Measurements from ENCODE around the gene HS6ST1. TPM values are rescaled to one million over a fixed set of nuclear protein-coding genes. Genes with fewer than 3 reads are reported as not detected.

Gene HS6ST1
- total RNA-seq, 2 experiments from 2014 or later, result 13.6 to 17.6 TPM

GRCh38 chr2:128302011-128302743 lies 16.5 kb downstream of the HS6ST1 start:
- no peaks in the 10 kb centered on the region for H3K79me2 ChIP-seq (ENCODE audit: insufficient read depth, low read depth, low read length)
- H3K4me2 ChIP-seq (ENCODE audit: low read length), result no peak overlapping the region
- no peak overlapping the region for H2AFZ ChIP-seq (ENCODE audit: low read length)
- peaks cover 27% of the 10 kb centered on the region for H3K4me1 ChIP-seq (ENCODE audit: insufficient read depth, low read length, poor library complexity, severe bottlenecking)
- H3K36me3 ChIP-seq (ENCODE audit: insufficient read depth, low read length), result no peaks in the 10 kb centered on the region; the same call in 1 of the 2 replicates
- DNase-seq (ENCODE audit: low spot score), result no peak
- H4K20me1 ChIP-seq (ENCODE audit: insufficient read depth, low read length), result peaks cover 19% of the 10 kb centered on the region
- no peaks in the 10 kb centered on the region for H3K9me2 ChIP-seq (ENCODE audit: insufficient read depth, low read length)
- intact Hi-C loops (cut with micrococcal nuclease; ENCODE audit: unreplicated experiment), result loop anchor here (10.0 kb wide), 1 partner anchor 203 kb away; no protein-coding TSS in a partner anchor
- POLR2A ChIA-PET, result no interaction called here
- no TSS peak for BruUV-seq (replicated peaks)
- no peak overlapping the region for H3K27ac ChIP-seq (ENCODE audit: low read depth, low read length, poor library complexity, severe bottlenecking)
- H3K9me3 ChIP-seq (ENCODE audit: low read length), result no peaks in the 10 kb centered on the region
- TF ChIP-seq CTCF (conservative IDR thresholded peaks at IDR 0.05; ENCODE audit: low read length) (no peak), EZH2phosphoT487 (IDR thresholded peaks at IDR 0.05; ENCODE audit: borderline replicate concordance, low read depth, low read length) (no peak)
- H3K4me3 ChIP-seq (ENCODE audit: low read depth, low read length, poor library complexity, severe bottlenecking), result no peak overlapping the region
- CTCF ChIA-PET (ENCODE audit: unreplicated experiment), result interaction anchor here (0.6 kb wide), 1 partner anchor 978 kb away, joined by 8 read pairs; no protein-coding TSS in a partner anchor

GRCh38 chr2:128301501-128301966 lies 17.1 kb downstream of the HS6ST1 start:
- Histone ChIP-seq H3K9me2 (ENCODE audit: insufficient read depth, low read length) (no peaks in the 10 kb centered on the region), H3K79me2 (ENCODE audit: insufficient read depth, low read depth, low read length) (no peaks in the 10 kb centered on the region), H3K9me3 (ENCODE audit: low read length) (no peaks in the 10 kb centered on the region), H2AFZ (ENCODE audit: low read length) (no peak overlapping the region), H3K4me2 (ENCODE audit: low read length) (no peak overlapping the region), H3K36me3 (ENCODE audit: insufficient read depth, low read length) (no peaks in the 10 kb centered on the region; the same call in 1 of the 2 replicates), H4K20me1 (ENCODE audit: insufficient read depth, low read length) (peaks cover 19% of the 10 kb centered on the region), H3K27ac (ENCODE audit: low read depth, low read length, poor library complexity, severe bottlenecking) (no peak overlapping the region), H3K4me1 (ENCODE audit: insufficient read depth, low read length, poor library complexity, severe bottlenecking) (peaks cover 27% of the 10 kb centered on the region), H3K4me3 (ENCODE audit: low read depth, low read length, poor library complexity, severe bottlenecking) (no peak overlapping the region)
- ChIA-PET CTCF (ENCODE audit: unreplicated experiment) (no interaction called here), POLR2A (no interaction called here)
- intact Hi-C loops (cut with micrococcal nuclease; ENCODE audit: unreplicated experiment), result loop anchor here (10.0 kb wide), 1 partner anchor 203 kb away; no protein-coding TSS in a partner anchor
- no peak for TF ChIP-seq EZH2phosphoT487 (IDR thresholded peaks at IDR 0.05; ENCODE audit: borderline replicate concordance, low read depth, low read length)
- TF ChIP-seq CTCF (conservative IDR thresholded peaks at IDR 0.05; ENCODE audit: low read length), result no peak
- no TSS peak for BruUV-seq (replicated peaks)
- DNase-seq (ENCODE audit: low spot score), result no peak

- ChIA-PET CTCF (ENCODE audit: unreplicated experiment) (no interaction called here), POLR2A (no interaction called here)
- no peak for DNase-seq (ENCODE audit: low spot score)
- H3K9me3 ChIP-seq (ENCODE audit: low read length), result no peaks in the 10 kb centered on the region
- H3K9me2 ChIP-seq (ENCODE audit: insufficient read depth, low read length), result no peaks in the 10 kb centered on the region
- TF ChIP-seq CTCF (conservative IDR thresholded peaks at IDR 0.05; ENCODE audit: low read length), result no peak
- no peak for TF ChIP-seq EZH2phosphoT487 (IDR thresholded peaks at IDR 0.05; ENCODE audit: borderline replicate concordance, low read depth, low read length)
- peaks cover 23% of the 10 kb centered on the region for H3K4me1 ChIP-seq (ENCODE audit: insufficient read depth, low read length, poor library complexity, severe bottlenecking)
- H4K20me1 ChIP-seq (ENCODE audit: insufficient read depth, low read length), result peaks cover 15% of the 10 kb centered on the region
- H2AFZ ChIP-seq (ENCODE audit: low read length), result no peak overlapping the region
- no peak overlapping the region for H3K27ac ChIP-seq (ENCODE audit: low read depth, low read length, poor library complexity, severe bottlenecking)
- no TSS peak for BruUV-seq (replicated peaks)
- no peak overlapping the region for H3K4me3 ChIP-seq (ENCODE audit: low read depth, low read length, poor library complexity, severe bottlenecking)
- H3K4me2 ChIP-seq (ENCODE audit: low read length), result no peak overlapping the region
- H3K79me2 ChIP-seq (ENCODE audit: insufficient read depth, low read depth, low read length), result no peaks in the 10 kb centered on the region
- intact Hi-C loops (cut with micrococcal nuclease; ENCODE audit: unreplicated experiment), result loop anchor here (10.0 kb wide), 1 partner anchor 204 kb away; no protein-coding TSS in a partner anchor
- no peaks in the 10 kb centered on the region; the same call in 1 of the 2 replicates for H3K36me3 ChIP-seq (ENCODE audit: insufficient read depth, low read length)
Measured at GRCh38 chr2:128301021-128301420, 17.6 kb downstream of the HS6ST1 start.
